ENCODE measurements around the gene IL12B.
"Not testable (repeated sequence)": the region's sequence is repeated elsewhere in the genome, so short reads cannot be mapped to it uniquely, and the experiment has no call there.

- TF ChIP-seq POLR2A (IDR thresholded peaks at IDR 0.05; ENCODE audit: low read depth, low read length); POLR2AphosphoS5 (IDR thresholded peaks at IDR 0.05; ENCODE audit: low read depth, low read length); TAF1 (IDR thresholded peaks at IDR 0.05; ENCODE audit: borderline replicate concordance, low read depth, low read length): not testable (repeated sequence)
Observed at GRCh38 chr5:159350216-159350615, 19.9 kb upstream of the IL12B start.
